Lower leg skin (tissue), 3 donors: ENCODE measurements around the gene ESPL1.

Experiments used
- POLR2A ChIP-seq, 2 donors: fragments of 450-650 bp; IDR thresholded peaks; one replicate each; pipeline ENCODE4 v1.6.1; 2016 to 2017; ENCODE audit warnings: antibody characterized with exemption in 2 of 2, mild to moderate bottlenecking in 1 of 2, moderate library complexity in 1 of 2
- TF ChIP-seq, protein P1 (sequence below), 3 donors: fragments of 450-650 bp; IDR thresholded peaks; one replicate each; pipeline ENCODE4 v1.5.1; 2016; ENCODE audit warnings: antibody characterized with exemption in 3 of 3, mild to moderate bottlenecking in 3 of 3, moderate library complexity in 2 of 3

DNA sequence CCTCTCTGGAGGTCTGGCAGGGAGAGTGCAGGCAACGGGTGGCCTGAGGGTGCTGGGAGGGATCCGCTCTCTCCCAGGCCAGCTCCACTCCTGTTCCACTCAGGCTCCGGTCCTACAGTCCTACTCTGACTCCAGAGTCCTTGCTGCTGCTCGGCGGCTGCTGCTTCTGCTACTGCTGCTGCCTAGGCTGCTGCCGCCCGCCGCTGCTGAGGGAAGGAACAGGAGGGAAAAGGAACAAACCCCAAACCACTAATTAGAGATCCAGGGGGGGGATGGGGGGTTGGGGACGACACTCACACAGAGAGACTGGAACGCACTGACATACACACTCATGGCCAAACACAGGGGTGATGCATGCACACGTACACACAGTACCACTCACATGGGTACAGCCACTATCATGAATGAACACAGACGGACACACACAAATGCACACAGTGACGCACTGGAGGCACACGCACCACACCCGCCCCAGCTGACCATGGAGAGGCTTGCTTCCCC is 68.1 kb downstream of the ESPL1 start, which contains the start of gene SP7:
- TF ChIP-seq, protein P1, sequence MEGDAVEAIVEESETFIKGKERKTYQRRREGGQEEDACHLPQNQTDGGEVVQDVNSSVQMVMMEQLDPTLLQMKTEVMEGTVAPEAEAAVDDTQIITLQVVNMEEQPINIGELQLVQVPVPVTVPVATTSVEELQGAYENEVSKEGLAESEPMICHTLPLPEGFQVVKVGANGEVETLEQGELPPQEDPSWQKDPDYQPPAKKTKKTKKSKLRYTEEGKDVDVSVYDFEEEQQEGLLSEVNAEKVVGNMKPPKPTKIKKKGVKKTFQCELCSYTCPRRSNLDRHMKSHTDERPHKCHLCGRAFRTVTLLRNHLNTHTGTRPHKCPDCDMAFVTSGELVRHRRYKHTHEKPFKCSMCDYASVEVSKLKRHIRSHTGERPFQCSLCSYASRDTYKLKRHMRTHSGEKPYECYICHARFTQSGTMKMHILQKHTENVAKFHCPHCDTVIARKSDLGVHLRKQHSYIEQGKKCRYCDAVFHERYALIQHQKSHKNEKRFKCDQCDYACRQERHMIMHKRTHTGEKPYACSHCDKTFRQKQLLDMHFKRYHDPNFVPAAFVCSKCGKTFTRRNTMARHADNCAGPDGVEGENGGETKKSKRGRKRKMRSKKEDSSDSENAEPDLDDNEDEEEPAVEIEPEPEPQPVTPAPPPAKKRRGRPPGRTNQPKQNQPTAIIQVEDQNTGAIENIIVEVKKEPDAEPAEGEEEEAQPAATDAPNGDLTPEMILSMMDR (IDR thresholded peaks at IDR 0.05), result no peak
- TF ChIP-seq POLR2A (IDR thresholded peaks at IDR 0.05), result no peak
